Stimulated activated CD8-positive, alpha-beta memory T cell treated with anti-CD3 and anti-CD28 coated beads, Interleukin-15, amount 100 ng/mL, for 48 hours (primary cell): ENCODE data around the gene LY86.
"Not testable (repeated sequence)": the region's sequence is repeated elsewhere in the genome, so short reads cannot be mapped to it uniquely, and the experiment has no call there.

ENCODE experiments used
- DNase-seq, 2 donors: peaks; one replicate each; pipeline ENCODE4 v3.0.0-alpha.2; 2020; ENCODE audit warnings: low read depth in 2 of 2

LY86 gene

DNA sequence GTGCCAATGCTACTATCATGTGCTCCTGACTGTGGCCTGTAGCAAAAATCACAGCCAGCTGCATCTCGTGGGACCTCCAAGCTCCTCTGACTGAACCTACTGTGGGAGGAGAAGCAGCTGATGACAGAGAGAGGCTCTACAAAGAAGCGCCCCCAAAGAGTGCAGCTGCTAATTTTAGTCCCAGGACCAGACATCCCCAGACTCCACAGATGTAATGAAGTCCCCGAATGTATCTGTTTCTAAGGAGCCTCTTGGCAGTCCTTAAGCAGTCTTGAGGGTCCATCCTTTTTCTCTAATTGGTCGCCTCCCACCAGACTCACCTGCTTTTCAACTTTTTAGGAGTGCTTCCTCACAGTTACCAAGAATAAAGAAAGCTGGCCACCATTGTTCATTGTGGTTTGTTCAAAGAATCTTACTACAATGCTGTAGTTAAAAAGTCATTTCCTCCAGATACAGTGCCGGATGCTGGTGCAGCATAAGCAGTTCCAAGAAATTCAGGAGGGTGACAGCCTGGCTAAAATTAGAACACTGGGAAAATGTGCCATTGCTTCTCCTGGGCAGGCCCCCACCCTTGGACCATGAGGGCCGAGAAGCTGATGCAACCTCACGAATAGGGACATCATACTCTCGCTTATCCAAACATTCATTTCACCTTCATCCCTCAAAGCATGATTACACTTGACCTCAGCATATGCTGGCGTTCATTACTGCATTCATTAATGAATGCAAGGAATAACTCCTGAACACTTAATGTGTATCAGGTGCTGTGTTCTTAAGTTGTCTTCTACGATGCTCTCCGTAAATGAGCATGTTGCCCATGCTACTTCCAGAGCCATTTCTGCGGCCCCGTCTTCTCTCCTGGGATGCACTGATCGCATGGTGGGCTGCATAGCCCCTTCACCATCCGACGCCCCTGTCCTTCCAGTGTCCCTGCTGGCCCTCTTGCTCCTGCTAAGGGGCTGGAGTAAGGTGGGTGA is 66.4 kb downstream of the LY86 start:
- DNase-seq, result peak; percentile 30 to 44

DNA sequence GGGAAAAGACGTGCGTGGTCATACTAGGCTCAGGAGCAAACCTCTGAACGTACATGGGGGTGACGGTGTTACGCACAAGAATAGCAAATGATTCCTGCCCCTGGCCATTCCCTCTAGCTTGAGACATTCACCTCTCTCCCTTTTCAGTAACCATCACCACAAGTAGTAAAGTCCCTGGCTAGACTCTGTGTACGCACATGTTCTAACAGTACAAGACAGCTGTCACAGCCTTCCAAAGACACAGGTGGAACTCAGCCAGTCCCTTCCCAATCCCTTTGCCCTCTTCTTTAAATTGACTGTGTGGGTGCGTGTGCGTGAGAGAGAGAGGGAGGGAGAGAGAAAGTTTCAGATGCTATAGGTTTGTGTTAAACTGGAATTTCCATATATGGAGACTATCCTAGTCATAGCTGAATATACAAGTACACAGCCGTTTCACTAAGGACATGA is 67.3 kb downstream of the LY86 start:
- no peak for DNase-seq

DNA sequence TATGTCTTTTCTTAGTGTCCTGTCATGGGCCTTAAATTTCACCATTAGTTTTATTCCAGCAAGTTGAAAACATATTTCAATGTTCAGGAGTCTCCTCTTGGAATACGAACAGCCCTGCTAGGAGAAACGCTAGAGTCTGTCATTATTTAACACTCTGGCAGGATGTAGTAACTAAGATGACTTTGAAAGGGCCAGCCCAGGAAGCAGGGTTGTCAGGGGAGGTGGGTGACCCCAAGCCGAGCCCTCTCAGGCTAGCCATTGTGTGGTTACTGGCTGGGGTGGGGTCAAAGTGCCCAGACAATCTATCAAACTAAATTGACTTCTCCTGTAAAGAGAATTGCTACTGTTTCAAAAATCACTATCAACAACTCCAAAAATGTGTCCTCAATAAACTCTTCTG is 67.8 kb downstream of the LY86 start:
- DNase-seq, result no peak

DNA sequence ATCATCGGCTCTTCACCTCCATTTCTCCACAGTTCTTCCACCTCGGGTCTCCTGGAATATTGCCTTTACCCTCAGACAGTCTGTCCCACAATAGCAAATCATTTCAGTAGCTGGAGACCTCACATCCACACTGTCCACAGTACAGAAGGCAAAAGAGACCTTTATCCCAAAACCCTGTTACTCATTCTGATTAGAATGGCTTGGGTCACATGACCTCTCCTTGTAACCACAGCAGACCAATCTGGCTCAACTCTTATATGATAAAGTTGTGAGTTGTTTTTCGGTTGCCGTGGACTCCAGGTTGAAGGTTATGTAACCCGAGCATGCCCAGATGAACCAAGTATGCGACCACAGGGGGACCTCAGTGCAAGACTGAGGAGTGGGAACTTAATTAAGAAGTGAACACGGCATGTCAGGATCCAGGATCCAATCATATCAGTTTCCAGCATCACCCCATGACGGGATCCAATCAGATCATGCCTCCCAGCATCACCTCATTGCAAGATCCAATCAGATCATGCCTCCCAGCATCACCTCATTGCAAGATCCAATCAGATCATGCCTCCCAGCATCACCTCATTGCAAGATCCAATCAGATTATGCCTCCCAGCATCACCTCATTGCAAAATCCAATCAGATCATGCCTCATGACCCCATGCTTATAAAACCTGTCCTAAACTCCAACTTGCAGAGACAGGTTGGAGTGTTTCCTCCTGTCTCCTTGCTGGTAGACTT is 68.7 kb downstream of the LY86 start:
- DNase-seq, result no peak

DNA sequence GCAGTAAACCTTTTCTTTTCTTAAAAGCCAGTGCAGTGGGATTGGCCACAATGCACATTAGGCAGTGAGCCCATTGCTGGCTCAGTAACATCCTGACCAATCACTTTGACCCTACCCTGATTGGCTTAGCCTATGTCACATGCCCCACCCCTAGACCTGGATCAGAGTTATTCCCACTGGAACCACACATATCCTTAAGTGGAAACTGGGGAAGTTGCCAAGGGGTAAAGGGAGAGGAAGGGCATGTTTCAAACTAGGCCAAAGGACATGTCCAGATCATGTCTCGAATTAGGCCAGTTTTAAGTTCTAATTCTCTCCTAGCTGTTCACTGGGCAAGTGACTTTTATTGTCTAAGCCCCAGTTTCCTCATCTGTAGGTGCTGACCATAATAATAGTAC is 69.3 kb downstream of the LY86 start:
- no peak for DNase-seq

DNA sequence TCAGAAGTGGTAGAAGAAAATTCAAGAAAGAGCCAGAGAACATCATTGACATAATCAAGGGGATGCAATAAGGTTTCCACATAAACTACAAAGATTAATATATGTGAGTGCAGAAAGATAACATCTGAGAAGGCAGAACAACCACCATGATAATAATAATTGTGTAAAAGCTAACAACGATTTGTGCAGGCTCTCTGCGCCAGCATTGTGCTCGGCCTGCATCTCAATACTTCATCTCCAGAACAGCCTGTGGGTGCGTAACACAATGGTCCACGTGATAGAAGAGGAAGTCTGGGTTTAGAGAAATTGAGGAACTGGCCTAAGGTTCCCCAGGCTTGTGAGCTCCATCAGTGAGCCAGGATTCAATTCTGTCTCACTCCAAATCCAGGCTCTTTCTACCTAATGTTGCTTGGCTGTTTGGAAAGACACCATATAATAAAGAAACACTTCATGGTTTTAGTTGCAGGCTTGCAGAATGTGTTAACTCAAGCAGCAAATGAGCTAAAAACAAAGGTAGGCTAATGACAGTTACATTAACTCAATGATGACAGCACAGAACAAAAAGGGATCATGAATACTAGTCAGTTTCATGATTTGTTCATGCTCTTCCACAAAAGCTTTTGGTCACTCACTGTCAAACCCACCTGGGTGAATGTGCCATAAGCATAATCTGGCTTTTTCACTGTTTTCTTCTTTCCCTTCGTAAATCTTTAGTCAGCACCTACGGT is 71.2 kb downstream of the LY86 start:
- DNase-seq, result no peak

DNA sequence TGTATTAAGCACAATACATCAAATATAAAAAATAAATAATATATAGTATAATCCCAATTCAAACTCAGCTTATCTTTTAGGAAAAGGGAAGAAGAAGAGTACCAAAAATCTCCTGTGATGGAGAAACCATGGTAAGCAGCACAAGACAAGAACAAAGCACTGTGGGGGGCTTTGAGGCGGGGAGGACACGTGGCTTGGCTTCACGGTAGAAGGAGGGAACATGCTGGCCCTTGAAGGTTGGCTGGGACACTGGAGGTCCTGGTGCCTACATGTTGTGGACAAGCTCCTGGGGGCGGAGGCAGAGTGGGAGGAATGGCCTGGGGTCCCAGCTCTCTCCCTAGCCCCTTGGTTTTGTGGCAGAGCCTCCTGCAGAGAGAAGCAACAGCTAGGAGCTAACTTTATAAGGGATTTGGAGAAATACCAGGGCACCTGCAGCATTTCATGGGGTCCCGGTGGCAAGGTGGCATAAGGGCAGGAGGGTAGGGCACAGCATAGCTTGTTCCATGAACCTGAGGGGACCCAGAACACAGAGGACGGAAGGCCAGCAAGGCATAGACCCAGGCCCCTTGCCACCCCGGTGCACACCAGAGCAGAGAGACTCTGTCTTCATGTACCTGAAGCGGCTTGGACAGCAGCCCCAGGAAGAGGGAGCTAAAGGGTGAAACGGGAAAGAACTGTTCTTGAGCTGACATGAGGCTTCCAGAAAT is 72.0 kb downstream of the LY86 start:
- no peak for DNase-seq

DNA sequence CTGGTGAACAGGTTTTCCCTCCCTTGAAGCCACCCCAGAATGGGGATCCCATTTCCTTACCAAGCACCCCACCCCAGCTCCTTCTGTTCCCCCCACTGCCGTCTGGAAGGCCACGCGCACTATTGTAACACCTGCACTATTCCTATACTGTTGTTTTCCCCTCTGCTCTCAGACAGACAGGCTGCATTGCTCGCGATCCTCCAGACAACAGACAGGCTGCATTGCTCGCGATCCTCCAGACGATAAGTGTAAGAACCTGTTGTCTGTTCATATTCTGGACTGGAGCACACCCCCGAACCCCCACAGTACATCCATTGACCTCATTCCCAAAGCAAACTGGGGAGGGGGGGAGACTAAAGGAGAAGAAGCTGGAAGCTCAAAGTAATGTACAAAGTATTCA is 72.7 kb downstream of the LY86 start:
- DNase-seq, result no peak

DNA sequence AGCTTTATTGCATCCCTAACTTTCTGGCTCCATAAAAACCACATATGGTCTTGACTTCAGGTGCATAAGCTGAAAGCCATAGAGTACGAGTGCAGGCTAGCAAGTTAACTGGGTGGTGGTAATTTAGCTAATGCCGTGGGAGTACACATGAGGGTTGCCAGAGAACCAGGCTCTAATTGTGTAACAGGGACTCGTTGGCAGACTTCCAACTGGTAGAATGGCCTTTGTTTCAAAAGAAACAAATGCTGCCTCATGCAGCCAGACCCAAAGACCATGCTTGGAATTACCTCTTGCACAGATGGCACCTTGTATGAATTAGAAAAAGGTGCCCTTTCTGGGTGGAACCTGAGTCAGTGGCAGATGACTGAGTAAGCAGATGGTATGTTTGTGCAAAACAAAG is 73.2 kb downstream of the LY86 start:
- no peak for DNase-seq

DNA sequence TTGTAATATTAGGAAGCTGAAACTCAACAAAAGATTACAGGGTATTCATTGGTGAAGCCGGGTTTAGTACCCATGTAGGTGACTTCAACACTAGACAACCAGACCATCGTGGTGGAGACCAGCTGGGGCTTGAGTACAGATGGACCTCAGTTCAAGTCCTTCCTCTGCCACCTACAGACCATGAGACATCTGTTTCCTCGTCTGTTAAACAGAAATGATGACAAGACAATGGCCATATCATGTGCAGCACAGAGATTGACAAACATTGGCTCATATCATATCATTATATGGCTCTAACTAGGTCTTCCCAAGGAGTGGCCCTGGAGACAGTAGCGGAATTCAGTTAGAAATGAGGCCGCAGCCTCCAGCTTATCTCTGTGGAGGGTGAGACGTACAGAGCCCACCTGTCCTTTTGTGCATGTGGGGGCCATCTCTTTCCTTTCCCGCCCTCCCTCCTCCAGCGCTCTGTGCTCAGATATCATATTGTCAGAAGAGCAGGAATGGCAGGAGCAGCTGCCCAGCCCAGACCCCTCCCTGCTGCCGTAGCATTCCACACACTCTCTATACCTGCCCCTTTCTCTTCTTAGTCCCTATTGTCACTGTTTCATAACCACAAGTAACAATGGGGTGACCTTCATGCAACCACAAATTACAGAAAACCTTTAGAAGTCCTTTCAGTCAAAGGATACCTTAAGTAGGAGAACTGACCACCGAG is 75.1 kb downstream of the LY86 start:
- no peak for DNase-seq

DNA sequence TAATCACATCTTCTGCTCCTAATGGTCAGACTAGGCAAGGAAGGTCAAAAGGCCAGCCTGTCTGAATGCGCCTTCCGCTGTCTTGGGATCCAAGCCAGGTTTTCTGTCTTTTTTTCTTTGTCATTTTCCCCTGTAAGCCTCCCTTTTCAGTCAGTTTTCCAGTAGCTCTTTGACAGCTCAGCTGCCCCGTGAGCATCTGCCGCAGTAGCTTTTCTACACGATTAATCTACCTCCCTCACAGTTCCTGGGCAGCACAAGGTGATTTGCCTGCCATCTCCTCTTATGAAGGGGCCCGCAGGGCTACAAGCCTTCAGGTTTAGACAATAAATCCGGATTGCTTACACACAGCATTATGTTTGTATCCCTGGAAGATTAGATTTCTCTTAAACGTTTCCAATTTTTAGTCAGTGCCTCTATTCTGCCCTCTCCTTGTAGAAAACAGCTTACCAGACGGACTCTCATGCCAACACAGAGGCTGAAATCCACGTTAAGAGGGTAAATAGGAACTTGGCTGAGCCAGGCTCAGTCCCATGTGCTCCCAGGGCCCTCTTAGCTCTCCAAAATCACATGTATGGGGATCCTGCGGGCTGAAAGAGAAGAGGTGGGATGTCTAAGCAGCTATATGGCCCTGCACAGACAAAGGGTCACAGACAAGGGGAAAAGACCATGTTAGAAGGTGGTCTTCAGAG is 77.2 kb downstream of the LY86 start:
- DNase-seq, result no peak

DNA sequence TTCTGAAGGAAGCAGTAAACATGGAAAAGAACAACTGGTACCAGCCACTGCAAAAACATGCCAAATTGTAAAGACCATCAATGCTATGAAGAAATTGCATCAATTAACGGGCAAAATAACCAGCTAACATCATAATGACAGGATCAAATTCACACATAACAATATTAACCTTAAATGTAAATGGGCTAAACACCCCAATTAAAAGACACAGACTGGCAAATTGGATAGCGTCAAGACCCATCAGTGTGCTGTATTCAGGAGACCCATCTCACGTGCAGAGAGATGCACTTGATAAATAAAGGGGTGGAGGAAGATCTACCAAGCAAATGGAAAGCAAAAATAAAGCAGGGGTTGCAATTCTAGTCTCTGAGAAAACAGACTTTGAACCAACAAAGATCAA is 81.6 kb downstream of the LY86 start:
- not testable (repeated sequence) for DNase-seq

DNA sequence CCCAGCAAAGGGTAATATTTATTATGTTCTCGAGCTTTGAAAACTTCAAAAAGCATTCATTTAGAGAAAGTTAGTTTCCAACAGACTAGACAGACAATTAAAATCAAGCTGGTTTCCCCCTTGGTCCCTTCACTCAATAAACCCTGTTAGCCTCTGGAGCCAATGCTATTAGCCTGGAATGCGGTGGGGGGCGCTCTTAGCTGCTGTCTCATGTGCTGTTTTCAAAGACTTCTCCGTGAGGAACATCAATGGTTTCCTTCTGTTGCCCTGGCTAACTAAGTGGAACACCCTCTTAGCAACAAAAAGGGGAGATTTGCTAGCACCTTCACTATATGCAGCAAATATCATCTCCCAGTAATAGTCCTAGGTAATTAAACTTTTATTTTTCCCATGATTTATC is 86.4 kb downstream of the LY86 start:
- DNase-seq, result no peak

DNA sequence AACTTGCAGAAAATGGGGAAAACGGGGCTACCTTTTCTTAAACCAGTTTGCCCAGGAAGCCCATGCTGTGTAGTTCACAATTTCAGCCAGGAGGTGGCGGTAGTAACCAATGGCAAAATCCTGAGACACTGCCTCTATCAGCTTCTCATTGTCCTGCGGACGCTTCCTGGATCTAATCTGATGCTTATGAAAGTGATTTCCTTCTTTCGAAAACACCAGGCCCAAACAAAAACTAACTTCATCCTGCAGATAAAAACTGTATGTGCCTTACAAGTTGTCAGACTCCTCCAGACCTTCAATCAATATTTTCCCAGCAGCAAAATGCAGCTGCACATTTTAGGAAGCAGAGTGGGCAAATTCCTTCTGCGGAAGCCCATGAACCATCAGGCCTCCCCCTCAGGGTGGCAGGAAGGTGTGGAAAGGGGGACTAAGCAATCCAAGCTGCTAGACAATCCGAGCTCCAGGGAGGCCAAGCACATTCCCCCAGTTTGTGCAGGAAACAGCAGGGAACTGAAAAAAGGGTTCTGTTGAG is 88.5 kb downstream of the LY86 start:
- DNase-seq, result peak in 1 of 2 donors; percentile 46

DNA sequence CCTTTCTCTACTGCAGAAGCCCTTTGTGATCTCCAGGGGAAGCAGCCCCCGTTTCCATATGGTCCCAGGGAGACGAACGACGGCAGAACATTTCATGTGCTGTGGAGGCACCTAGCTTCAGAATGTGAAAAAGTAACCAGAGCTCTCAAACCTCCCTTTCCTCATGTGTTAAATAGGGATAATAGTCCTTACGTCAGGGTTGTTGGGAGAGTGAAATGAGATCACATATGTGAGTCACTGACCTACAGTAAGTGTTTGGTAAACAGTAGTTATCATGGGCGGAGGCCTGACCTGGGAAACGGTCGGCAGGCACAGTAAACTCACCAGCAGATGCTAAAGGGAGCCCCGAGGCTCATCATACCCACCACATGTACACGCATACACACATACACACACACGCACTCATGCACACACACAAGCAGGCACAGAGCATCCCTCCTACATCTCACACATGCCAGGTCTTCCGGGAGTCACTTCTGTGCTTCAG is 89.7 kb downstream of the LY86 start:
- DNase-seq, result no peak

DNA sequence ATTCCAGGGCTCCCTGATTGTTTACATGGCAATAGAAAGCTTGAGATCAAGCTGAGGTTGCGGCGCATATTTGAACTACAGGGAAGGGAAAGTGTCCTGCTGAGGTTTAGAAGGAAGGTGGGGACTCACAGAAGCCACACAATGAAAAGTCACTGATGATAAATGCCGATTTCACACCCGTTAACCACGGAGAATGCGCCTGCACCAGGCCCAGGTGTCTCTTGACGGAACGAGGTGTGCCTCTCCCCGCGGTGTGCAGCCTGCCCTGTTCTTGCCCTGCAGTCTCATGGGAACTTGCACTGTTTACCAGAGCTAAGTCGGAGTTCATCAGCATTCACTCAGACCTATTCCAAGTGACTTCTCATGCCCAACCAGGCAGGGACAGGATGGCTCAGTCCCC is 90.3 kb downstream of the LY86 start:
- DNase-seq, result no peak

DNA sequence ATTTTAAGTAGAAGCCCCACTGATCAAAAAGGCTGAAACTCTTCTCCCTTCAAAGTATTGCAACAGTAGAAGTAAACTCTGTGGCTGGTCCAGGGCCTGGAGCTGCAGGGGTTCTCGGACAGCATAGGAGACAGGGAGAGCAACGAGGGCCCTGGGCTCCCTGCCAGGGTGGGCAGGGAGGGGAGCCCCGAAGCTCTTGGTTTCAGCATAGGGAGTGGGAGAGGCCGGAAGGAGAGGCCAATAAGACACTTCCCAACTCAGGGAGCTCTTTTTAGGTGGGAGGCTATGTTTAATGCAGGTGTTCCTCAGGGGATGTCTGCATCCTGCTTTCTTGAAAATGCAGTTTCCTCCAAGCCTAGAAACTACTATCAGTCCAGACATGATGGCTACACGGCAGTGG is 91.1 kb downstream of the LY86 start:
- DNase-seq, result no peak

DNA sequence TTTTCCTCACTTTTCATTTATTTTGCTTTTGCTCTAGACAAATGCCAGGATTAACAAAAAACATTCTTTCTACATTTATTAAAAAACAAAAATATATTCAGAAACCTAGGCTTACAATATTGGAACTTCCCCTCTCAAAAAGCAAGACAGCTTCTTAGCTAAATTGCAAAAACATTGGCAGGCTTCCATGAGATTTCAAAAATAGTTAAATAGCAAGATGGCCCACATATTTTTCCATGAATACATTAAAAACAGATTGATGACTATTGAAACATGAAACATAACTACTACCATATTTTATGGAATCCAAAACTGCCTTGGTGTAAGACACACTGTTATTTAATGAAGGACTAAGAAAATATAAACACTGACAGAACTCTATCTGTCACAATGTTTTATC is 92.0 kb downstream of the LY86 start:
- DNase-seq, result no peak

DNA sequence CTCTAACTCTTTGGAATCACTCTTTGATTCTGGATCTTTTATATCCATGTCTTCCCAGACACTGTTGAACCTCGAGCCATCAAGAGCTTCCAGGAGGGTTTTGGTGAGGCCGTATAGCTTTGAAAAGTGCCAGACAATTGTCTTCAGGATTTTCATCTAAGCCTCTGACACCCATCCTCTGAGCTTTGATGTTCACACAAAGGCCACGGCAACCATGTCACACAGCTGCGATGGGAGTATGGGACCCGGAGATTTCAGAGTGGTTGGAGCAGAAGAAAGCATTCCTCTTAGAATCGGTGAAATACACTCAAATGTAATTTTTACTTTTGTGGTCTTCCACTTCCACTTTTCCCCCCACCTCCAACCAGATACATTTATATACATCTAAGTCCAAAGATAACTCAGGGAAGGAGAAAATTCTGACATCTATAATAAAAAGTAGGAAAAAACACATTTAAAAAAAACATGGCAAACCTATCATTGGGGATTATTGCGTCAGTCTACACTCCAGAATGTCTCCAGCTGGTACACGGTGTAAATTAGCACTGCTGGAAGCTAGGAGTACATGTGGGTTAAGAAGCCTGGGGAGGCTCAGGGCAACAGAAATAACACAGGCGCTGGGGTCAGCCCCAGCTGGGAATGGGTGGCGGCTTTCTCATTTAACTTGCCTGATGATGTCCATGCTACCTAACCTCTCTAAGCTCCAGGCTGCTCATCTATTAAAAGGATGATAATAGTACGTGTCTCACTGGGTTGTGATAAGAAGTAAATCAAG is 92.7 kb downstream of the LY86 start:
- DNase-seq, result no peak
